NOMO-1 treated with dmso at 0.1 percent for 144 hours (cell line): ENCODE measurements around the gene ZNF302.
"Not testable (repeated sequence)": the region's sequence is repeated elsewhere in the genome, so short reads cannot be mapped to it uniquely, and the experiment has no call there.

ENCODE experiments used
- DNase-seq: peaks from one replicate; lab custom pipeline; 2025; ENCODE audit not compliant: unreplicated experiment; lab: John Stamatoyannopoulos, UW

ZNF302 gene

DNA sequence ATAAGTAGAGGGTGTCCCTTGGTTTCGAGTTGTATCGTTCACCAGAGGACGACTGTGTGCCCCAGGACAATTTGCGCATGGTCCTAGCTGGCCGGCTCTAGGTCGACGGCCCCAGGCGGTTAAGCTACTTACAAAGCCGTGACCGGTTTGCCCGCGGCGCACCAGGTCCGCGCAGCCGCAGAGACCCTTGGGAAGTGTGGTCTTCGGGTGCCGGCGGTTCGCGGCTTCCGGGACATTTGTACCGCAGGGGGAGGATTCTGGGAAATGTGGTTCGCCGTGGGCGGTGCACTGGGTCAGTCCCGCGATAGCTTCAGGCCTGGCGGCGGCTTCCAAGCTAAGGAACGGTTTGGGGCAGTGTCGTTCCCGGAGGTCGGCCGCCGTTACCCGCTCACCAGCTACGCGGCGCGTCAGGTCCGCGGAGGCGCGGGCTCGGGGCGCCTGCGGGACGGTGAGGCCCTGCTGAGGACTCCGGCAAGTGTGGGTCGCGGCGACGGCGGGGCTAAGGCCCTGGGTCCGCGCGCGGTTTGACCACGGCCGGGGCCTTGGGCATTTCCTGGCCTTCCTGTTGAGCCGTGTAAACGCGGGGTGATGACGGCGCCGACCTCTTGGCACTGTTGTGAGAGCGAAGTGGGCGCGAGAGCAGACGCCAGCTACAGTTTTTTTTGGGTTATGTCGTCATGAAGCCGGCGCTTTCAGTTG, at the start of gene ZNF302:
TSS of gene ZNF302 (plus strand) at position 293 of the 699 bp plus-strand sequence. CDS start 1,127 bp downstream, outside the sequence.
- peak; percentile 90 for DNase-seq

DNA sequence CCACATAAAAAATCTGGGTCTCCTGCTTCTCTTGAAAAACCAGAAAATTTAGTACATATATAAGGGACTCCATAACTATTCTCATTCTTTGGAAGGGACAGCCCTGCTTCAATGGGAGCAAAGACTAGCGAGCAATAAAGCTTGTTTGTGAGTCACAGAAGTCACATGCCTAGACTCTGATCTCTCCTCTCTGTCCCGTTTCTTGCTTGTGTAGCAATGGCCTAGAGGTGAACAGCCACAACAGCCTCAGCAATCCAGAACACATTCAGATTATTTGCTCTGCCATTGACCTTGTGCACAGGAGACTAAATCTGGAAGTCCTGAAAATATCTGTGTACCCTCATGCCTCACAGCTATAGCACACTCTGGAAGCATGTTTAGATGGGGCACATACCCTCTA, 43.7 kb upstream of the ZNF302 start:
- no peak for DNase-seq

GRCh38 chr19:34639491-34640085, 37.9 kb upstream of the ZNF302 start:
- no peak for DNase-seq

GRCh38 chr19:34642241-34642640, 35.2 kb upstream of the ZNF302 start:
- DNase-seq: no peak

DNA sequence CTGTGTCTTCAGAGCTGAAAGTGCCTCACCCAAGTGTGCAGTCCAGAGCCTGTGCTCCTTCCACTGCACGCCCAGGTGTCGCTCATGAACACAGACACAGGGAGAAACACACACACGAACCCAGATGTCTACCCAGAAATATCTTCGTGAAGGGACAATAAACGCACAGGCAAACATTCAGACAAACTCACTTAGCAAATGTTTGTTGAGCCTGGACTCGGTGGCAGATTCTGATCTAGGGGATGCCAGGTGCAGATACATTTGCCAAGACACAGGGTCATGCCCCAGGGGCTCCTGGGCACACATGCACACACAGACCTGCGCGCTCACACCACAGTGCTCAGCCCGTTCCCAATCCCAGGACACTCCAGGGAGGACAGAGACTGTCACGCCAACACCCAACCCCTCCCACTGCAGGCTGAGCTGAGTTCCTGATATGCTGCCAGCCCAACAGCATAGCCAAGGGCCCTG, 32.5 kb upstream of the ZNF302 start:
- no peak for DNase-seq

- DNase-seq: no peak
Observed at GRCh38 chr19:34645551-34645950, 31.9 kb upstream of the ZNF302 start.

- no peak for DNase-seq
Observed at GRCh38 chr19:34649886-34650543, 27.5 kb upstream of the ZNF302 start.

DNA sequence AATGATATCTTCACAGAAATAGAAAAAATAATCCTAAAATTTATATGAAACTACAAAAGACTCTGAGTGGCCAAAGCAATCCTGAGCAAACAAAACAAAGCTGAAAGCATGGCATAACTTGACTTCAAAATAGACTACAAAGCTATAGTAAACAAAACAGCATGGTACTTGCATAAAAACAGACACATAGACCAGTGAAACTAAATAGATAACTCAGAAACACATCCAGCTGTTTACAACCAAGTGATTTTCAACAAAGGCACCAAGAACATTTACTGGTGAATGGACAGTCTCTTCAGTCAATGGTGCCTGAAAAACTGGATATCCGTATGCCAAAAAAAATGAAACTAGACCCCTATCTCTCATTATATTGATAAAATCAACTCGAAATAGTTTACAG, 25.7 kb upstream of the ZNF302 start:
- DNase-seq: no peak

- DNase-seq: no peak
Observed at GRCh38 chr19:34654796-34655195, 22.7 kb upstream of the ZNF302 start.

DNA sequence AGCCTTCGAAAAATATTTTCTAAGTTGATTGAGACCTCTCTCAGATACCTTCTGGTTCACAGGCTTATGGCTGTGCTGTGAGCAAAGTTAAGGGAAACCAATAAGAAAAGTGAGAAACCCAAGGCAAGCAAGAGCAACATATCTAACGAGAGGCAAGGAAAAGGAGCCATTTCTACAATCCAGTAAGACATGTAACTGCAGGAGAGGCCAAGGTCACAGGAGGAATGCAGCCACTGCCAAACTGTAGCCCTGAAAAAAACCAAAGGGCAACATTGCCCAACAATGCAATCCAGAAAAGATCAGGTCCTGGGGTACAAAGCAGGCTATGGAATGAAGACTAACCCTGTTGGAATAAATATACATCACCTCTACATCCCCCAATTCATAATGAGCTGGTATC, 21.8 kb upstream of the ZNF302 start:
- DNase-seq: no peak

- no peak for DNase-seq
Observed at GRCh38 chr19:34661357-34661756, 16.1 kb upstream of the ZNF302 start.

DNA sequence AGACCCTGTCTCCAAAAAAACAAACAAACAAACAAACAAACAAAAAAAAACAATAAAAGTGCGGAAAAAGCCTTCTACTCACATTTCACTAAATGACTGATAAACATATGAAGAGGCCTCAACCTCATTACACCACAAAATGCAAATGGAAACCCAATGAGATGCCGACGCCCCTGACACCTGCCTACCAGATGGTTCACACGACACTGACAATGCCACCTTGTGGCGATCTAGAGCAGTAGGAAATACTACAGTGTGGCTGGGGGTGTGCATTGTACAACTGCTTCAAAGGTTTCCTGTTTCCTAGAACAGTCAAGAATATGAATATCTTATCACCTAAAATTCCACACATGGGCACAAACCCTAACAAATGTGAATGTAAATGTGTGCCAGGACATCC, 14.6 kb upstream of the ZNF302 start:
- peak; percentile 3 for DNase-seq

DNA sequence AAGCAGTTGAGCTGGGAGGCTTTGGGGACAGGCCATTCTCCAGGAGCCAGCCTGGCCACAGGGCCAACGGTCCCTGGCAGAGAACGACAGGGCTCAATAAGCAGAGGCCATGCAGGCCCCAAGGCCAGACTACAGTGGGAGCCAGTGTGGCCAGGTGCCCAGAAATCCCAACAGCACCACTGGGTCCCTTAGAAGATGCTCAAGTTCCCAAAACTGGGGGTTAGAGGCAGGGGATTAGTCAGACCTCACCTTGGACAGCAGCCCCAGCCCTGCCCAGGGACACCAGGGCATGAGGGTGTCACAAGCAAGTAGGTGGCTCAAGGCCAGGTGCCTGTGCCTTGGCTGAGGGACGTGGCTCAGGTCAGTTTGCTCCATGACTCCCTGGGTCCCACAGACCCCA, 13.3 kb upstream of the ZNF302 start:
- no peak for DNase-seq

DNA sequence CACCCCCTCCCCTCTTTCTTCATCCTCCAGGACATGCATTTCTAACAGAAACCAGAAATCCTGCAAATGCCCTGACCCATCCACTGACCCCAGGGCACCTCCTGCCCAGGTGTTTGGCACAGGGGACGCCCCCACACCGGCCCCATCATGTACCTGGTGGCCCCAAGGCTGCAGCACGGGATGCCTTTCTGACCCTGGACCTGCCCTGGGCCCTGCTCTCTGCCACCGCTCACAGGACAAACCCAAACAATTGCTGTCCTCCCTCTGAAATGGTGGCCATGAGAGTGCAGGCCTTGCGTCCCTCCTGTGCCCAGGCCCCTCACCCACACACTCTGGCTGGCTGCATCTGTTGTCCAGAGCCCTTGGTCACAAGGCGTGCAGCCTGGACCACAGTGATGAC, 12.6 kb upstream of the ZNF302 start:
- no peak for DNase-seq

GRCh38 chr19:34665275-34665674, 12.2 kb upstream of the ZNF302 start:
- DNase-seq: not testable (repeated sequence)

GRCh38 chr19:34666200-34666957, 11.1 kb upstream of the ZNF302 start:
- DNase-seq: no peak

- DNase-seq: no peak
Observed at GRCh38 chr19:34666958-34667265, 10.6 kb upstream of the ZNF302 start.

DNA sequence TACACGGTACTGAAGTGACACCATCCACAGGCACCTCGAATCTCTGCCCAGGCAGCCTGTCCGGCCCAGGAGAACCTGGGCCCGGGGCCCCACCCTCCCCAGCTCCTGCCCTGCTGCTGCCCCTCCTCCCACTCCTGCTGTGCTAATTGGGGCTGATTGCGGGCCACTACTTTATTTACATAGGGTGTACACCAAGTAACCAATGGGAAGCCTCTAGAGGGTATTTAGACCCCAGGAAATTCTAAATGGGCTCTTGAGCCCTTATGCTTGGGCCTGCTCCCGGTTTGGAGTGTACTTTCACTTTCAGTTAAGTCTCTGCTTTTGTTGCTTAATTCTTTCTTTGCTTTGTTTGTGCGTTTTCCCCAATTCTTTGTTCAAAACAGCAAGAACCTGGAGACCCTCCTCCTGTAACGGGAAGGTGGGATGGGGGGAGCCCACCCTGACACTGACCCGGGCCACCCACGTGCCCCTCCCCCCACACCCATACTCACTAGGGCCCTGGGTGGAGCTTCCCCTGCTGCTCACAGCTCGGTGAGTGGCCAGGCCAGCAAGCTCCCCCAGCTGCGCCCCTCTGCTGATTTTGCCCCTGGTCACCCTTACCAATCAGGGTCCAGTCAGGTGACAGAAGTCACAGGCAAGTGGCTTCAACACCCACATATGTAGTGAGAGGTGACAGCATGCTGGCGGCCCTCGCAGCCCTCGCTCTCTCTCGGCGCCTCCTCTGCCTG, 10.0 kb upstream of the ZNF302 start:
- no peak for DNase-seq

- not testable (repeated sequence) for DNase-seq
Observed at GRCh38 chr19:34668077-34668689, 9.3 kb upstream of the ZNF302 start.

- not testable (repeated sequence) for DNase-seq
Observed at GRCh38 chr19:34668690-34669089, 8.8 kb upstream of the ZNF302 start.

GRCh38 chr19:34669305-34669704, 8.2 kb upstream of the ZNF302 start:
- DNase-seq: no peak
